Bronchial epithelial cell (primary cell): ENCODE results near the gene NKTR. TPM values are rescaled to one million over a fixed set of nuclear protein-coding genes. Genes with fewer than 3 reads are reported as not detected.
"Not testable (repeated sequence)": the region's sequence is repeated elsewhere in the genome, so short reads cannot be mapped to it uniquely, and the experiment has no call there.

Experiments
- DNase-seq: peaks from one replicate; pipeline ENCODE4 v3.0.0-alpha.2; 2010; ENCODE audit warnings: low read depth
- FAIRE-seq: peaks from 2 replicates; lab custom pipeline; 2011; peaks lifted over from hg19 to GRCh38; lab: Jason Lieb, UNC
- H3K27me3 ChIP-seq: 2 replicates; pipeline ENCODE4 v1.5.1; 2011; ENCODE audit warnings: low read length; ENCODE audit not compliant: control insufficient read depth, insufficient read depth
- H3K36me3 ChIP-seq: 2 replicates; pipeline ENCODE4 v1.5.1; 2011; ENCODE audit warnings: low read length; ENCODE audit not compliant: control insufficient read depth, insufficient read depth
- H3K4me3 ChIP-seq: 2 replicates; pipeline ENCODE4 v1.5.1; 2011; ENCODE audit warnings: mild to moderate bottlenecking, low read depth, low read length, control low read depth
- CTCF ChIP-seq: IDR thresholded peaks from 2 replicates; pipeline ENCODE4 v1.5.1; 2011; ENCODE audit warnings: mild to moderate bottlenecking, moderate library complexity, low read length, control low read depth, inconsistent platforms; ENCODE audit not compliant: insufficient read depth, severe bottlenecking
- total RNA-seq: library from RNA; depleted of rRNA; stranded (reverse); fragments of >200 nt; gene quantifications from 2 replicates; pipeline ENCODE4 v1.2.1, GENCODE V29; 2014

Gene NKTR
- total RNA-seq, 1 donor from 2014 or later, result 33.4 TPM

- Histone ChIP-seq H3K4me3 (peak overlapping the region; percentile 70), H3K36me3 (peaks cover 4% of the 10 kb centered on the region), H3K27me3 (no peaks in the 10 kb centered on the region)
- FAIRE-seq (no peak), DNase-seq (peak; percentile 13)
- no peak for TF ChIP-seq CTCF
These were observed 8.7 kb upstream of the NKTR start for GRCh38 chr3:42591811-42592210.

- Histone ChIP-seq H3K36me3 (peaks cover 4% of the 10 kb centered on the region), H3K4me3 (no peak overlapping the region), H3K27me3 (no peaks in the 10 kb centered on the region)
- no peak for TF ChIP-seq CTCF
- FAIRE-seq (no peak), DNase-seq (no peak)
These were observed 6.9 kb upstream of the NKTR start for GRCh38 chr3:42593635-42594034.

GRCh38 chr3:42595682-42596081 is 4.8 kb upstream of the NKTR start:
- no peak for FAIRE-seq

GRCh38 chr3:42597098-42597497 is 3.4 kb upstream of the NKTR start:
- H3K36me3 ChIP-seq, DNase-seq, H3K4me3 ChIP-seq, H3K27me3 ChIP-seq, FAIRE-seq: not testable (repeated sequence)

More at GRCh38 chr3:42595682-42596081, 4.8 kb upstream of the NKTR start:
- no peak for DNase-seq
- TF ChIP-seq CTCF, result no peak
- H3K36me3 ChIP-seq, result peaks cover 4% of the 10 kb centered on the region
- H3K4me3 ChIP-seq, result no peak overlapping the region
- H3K27me3 ChIP-seq, result no peaks in the 10 kb centered on the region

GRCh38 chr3:42600958-42601675 is 631 bp downstream of the NKTR start:
- H3K4me3 ChIP-seq, result peak overlapping the region; percentile 92
- TF ChIP-seq CTCF, result peak; percentile 23
- peak; percentile 60 for DNase-seq
- no peaks in the 10 kb centered on the region for H3K27me3 ChIP-seq
- FAIRE-seq, result no peak
- H3K36me3 ChIP-seq, result no peaks in the 10 kb centered on the region

GRCh38 chr3:42601896-42602581 is 1.6 kb downstream of the NKTR start:
- DNase-seq, result peak; percentile 33
- peak overlapping the region; percentile 92 for H3K4me3 ChIP-seq
- no peak for FAIRE-seq
- no peaks in the 10 kb centered on the region for H3K27me3 ChIP-seq
- no peak for TF ChIP-seq CTCF
- no peaks in the 10 kb centered on the region for H3K36me3 ChIP-seq
